NCI-H446 treated with DMSO at 0.1 percent for 48 hours (cell line): Measurements from ENCODE around the gene GPI.

Experiments
- DNase-seq: peaks from one replicate; lab custom pipeline; 2025; lab: John Stamatoyannopoulos, UW

GPI gene

GRCh38 chr19:34404109-34404909, 39.3 kb downstream of the GPI start, which contains the start of gene PDCD2L:
Gene PDCD2L, plus strand, starts transcription at chr19:34404399. Its CDS starts 32 bp downstream, at chr19:34404431.
- DNase-seq = peak; percentile 73

GRCh38 chr19:34405892-34406660, 41.1 kb downstream of the GPI start:
- no peak for DNase-seq

GRCh38 chr19:34408411-34408810, 43.4 kb downstream of the GPI start:
- DNase-seq = no peak

DNA sequence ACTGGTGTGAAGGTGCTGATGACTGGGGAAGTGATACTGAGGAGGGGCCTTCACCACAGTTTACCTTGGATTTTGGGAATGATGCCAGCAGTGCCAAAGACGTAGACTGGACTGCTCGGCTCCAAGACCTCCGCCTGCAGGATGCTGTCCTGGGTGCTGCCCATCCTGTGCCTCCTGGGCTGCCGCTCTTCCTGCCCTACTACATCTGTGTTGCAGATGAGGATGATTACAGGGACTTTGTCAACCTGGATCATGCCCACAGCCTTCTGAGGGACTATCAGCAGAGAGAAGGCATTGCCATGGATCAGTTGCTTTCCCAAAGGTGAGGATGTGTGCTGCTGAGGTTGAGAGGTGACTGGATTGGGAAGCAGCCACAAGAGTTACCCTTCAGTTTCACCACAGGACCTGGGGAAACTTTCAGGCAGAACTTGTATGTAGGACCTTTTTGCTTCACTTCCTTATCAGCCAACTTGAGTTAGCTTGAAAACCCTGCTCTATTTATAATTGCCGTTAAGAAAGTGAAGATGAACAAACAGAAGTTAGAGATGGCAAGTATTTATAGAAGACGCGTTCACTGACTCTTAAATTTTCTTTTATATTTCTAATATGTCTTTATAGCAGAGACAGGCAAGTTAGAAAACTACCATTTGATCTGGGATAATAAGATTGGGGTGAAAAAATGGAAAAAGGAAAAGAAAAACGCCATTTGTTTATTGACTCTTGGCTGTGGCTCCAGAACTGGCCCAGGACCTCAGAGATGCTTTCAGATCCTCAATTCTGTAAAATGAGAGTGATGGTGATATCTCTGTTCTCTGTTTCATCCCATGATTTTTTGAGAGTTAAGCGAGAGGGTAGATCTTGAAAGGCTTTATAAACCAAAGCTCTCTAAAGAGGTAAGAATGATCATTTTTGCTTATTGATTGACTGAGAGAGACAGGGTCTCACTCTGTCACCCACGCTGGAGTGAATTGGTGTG, 44.5 kb downstream of the GPI start:
- DNase-seq = no peak

GRCh38 chr19:34411216-34411615, 46.2 kb downstream of the GPI start:
- no peak for DNase-seq

GRCh38 chr19:34416021-34416545, 51.1 kb downstream of the GPI start:
- no peak for DNase-seq

- no peak for DNase-seq
Measured at GRCh38 chr19:34418300-34418699, 53.3 kb downstream of the GPI start.

DNA sequence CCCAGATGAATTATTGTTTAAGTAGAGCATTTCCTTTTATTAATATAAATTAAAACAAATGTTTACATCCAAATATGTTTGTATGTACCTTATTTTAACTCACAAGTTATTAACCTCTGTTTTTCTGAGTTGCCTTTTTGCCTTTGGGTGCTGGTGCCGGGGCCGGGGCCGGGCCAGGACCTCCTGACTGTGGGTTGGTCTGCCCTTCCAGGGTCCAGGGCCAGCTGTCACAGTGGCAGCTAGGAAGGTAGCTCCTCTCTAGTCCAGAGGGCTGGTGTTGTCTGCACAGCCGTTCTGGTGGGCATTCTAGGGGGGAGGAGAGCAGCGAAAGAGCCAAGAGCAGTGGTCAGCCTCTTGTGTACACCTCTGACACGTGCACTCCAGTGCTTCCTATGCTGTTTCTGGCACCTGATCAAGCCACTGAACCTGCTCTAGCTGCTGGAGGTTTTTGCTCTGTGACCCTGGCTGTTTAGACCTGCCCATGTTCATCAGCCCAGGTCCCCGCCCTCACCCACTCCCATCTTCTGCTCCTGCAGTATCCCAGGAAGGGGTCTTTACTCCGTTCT, 61.2 kb downstream of the GPI start:
- DNase-seq = no peak

- no peak for DNase-seq
Measured at GRCh38 chr19:34428549-34429285, 63.7 kb downstream of the GPI start.

GRCh38 chr19:34429553-34429952, 64.6 kb downstream of the GPI start:
- DNase-seq = no peak

DNA sequence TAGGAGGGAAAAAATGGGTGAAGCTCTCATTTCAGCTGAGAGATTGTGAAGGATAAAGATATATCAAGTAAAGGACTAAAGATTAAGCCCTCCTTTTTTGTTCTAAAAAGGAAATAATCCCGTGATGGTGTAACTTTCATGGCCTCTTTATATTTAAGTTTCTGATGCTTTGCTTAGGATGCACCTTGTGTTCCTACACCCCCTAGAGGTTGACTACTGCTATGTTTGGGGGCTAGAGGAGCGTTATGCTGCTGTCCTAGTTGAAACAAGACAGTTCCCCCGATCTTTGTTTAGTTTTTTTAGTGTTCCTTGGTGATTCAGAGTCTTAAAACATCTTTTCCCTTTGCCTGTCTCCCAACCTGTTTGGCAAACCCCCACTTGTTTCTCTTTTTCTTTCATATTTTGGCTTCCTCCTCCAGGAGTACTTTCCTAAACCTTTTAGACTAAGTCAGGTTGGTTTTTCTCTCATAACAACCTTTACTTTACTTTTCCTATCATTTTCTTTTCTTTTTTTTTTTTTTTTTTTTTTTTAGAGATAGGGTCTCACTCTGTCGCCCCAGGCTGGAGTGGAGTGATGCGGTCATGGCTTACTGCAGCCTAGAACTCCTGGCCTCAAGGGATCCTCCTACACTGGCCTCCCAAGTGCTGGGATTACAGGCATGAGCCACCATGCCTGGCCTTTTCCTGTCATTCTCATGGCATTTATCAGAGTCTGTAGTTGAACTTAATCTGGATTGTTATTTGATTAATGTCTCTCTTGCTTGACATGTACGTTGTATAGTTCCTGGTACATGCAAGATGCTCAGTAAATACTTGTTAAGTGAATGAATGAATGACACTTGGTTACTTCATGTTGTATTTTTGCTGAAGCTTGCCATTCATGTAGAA, 66.0 kb downstream of the GPI start:
- peak; percentile 13 for DNase-seq

GRCh38 chr19:34431681-34432402, 66.8 kb downstream of the GPI start:
- DNase-seq = no peak

- DNase-seq = no peak
Measured at GRCh38 chr19:34432797-34433196, 67.8 kb downstream of the GPI start.

GRCh38 chr19:34436716-34437115, 71.7 kb downstream of the GPI start:
- no peak for DNase-seq

DNA sequence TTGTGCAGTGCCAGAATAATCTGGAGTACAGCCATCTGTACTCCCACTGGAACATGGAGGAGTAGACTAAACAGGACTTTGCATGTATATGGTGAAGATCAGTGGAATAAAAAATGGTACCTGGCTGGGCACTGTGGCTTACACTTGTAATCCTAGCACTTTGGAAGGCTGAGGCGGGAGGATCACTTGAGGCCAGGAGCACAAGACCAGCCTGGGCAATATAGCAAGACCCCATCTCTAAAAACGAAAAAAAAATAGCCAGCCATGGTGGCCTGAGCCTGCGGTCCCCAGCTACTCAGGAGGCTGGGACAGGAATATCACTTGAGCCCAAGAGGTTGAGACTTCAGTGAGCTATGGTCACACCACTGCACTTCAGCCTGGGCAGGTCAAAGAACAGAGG, 83.2 kb downstream of the GPI start:
- DNase-seq = no peak
